Stimulated activated naive CD8-positive, alpha-beta T cell treated with anti-CD3 and anti-CD28 coated beads, Interleukin-15, Interleukin-2, amounts not matched to agents 100 U/mL and 50 U/mL, for 24 hours (primary cell): ENCODE results near the gene IQCH.

Experiments used
- ATAC-seq: fragments of 150-1000 bp; cut with Tn5 transposase; one replicate; pipeline ENCODE4 v1.10.0; 2021
- DNase-seq: peaks from one replicate; pipeline ENCODE4 v3.0.0; 2021

IQCH gene

GRCh38 chr15:67533873-67534272 lies 279.3 kb downstream of the IQCH start:
- no peak for ATAC-seq
- no peak for DNase-seq

- no peak for DNase-seq
Observed at GRCh38 chr15:67534360-67534759, 279.8 kb downstream of the IQCH start.

GRCh38 chr15:67537771-67538170 lies 283.2 kb downstream of the IQCH start:
- ATAC-seq (no peak), DNase-seq (no peak)

More at GRCh38 chr15:67534360-67534759, 279.8 kb downstream of the IQCH start:
- no peak for ATAC-seq

GRCh38 chr15:67542420-67543347 lies 288.1 kb downstream of the IQCH start, which contains the start of gene MAP2K5:
TSS of gene MAP2K5 (plus strand) at chr15:67542703. CDS start at chr15:67543336, 633 bp downstream.
- DNase-seq, result peak; percentile 89
- ATAC-seq, result peak; percentile 72

GRCh38 chr15:67543348-67543718 lies 288.7 kb downstream of the IQCH start:
- DNase-seq (peak; percentile 11), ATAC-seq (no peak)

- ATAC-seq, result no peak
- no peak for DNase-seq
Observed at GRCh38 chr15:67544475-67544874, 289.9 kb downstream of the IQCH start.

GRCh38 chr15:67545864-67546263 lies 291.3 kb downstream of the IQCH start:
- ATAC-seq, result no peak
- no peak for DNase-seq

DNA sequence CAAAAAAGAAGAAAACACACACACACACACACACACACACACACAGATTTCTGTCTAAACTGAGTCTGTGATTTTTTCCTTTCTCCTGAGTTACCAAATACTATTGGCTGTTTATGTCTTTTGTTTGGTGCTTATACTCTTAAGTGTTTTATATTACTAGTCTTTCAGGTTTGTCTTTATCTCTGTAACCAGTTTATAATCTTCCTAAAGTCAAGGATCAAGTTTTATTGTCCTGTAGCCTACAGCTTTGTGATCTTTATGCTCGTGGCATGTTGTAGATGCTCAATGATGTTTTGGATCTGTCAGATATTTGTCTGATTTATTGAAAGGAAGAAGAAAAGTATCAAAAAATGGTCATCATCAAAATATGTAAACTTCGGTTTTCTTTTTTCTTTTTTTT lies 292.5 kb downstream of the IQCH start:
- ATAC-seq (no peak), DNase-seq (no peak)

- no peak for DNase-seq
- no peak for ATAC-seq
Observed at GRCh38 chr15:67547836-67548235, 293.2 kb downstream of the IQCH start.

GRCh38 chr15:67548236-67548852 lies 293.8 kb downstream of the IQCH start:
- DNase-seq, result no peak
- ATAC-seq, result no peak

GRCh38 chr15:67548862-67549651 lies 294.5 kb downstream of the IQCH start:
- DNase-seq (no peak), ATAC-seq (no peak)

GRCh38 chr15:67549736-67550135 lies 295.1 kb downstream of the IQCH start:
- DNase-seq (no peak), ATAC-seq (no peak)

DNA sequence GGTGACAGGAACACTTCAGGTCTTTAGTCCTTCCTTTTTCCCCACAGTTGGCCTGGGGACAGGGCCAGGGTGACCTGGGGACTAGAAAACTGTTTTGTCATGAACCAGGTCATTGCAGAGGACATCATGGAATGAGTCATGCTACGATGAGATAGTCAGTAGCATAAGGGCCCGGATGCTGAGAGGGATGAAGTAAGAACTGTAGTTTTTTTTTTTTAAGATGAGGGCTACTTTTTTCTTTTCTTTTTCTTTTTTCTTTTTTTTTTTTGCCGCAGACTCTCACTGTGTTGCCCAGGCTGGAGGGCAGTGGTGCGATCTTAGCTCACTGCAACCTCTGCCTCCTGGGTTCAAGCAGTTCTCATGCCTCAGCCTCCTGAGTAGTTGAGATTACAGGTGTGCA lies 295.9 kb downstream of the IQCH start:
- DNase-seq (no peak), ATAC-seq (no peak)

DNA sequence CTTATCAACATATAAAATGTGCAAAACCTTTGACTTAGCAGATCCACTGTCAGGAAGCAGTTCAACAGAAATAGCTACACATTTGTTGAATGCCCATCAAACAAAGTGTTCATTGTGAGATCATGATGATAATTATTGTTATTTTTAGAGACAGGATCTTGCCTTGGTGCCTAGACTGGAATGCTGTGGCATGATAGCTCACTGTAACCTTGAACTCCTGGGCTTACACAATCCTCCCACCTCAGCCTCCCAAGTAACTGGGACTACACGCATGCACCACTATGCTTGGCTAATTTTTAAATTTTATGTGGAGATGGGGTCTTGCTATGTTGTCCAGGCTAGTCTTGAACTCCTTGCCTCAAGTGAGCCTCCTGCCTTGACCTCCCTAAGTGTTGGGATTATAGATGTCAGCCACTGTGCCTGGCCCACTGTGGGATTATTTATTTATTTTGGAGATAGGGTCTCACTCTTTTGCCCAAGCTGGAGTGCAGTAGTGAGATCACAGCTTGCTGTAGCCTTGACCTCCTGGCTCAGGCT lies 296.7 kb downstream of the IQCH start:
- ATAC-seq (no peak), DNase-seq (no peak)
